ENCODE measurements around the gene SERPINC1.
"Not testable (repeated sequence)": the region's sequence is repeated elsewhere in the genome, so short reads cannot be mapped to it uniquely, and the experiment has no call there.

Gene SERPINC1

GRCh38 chr1:173863224-173864161 is 53.6 kb downstream of the SERPINC1 start:
- DNase-seq (ENCODE audit: low read depth), result no peak

GRCh38 chr1:173862769-173863223 is 54.3 kb downstream of the SERPINC1 start:
- DNase-seq (ENCODE audit: low read depth), result no peak

GRCh38 chr1:173862146-173862768 is 54.9 kb downstream of the SERPINC1 start:
- DNase-seq (ENCODE audit: low read depth), result not testable (repeated sequence)

- no peak for DNase-seq (ENCODE audit: low read depth)
Observed at GRCh38 chr1:173861731-173862145, 55.4 kb downstream of the SERPINC1 start.

GRCh38 chr1:173860065-173860464 is 57.1 kb downstream of the SERPINC1 start:
- no peak for DNase-seq (ENCODE audit: low read depth)

GRCh38 chr1:173859547-173859946 is 57.6 kb downstream of the SERPINC1 start:
- not testable (repeated sequence) for DNase-seq (ENCODE audit: low read depth)

- DNase-seq (ENCODE audit: low read depth), result no peak
Observed at GRCh38 chr1:173857363-173857917, 59.7 kb downstream of the SERPINC1 start.

- no peak for DNase-seq (ENCODE audit: low read depth)
Observed at GRCh38 chr1:173856903-173857302, 60.2 kb downstream of the SERPINC1 start.

GRCh38 chr1:173856014-173856413 is 61.1 kb downstream of the SERPINC1 start:
- no peak for DNase-seq (ENCODE audit: low read depth)

All from HS-5 (cell line).